Smooth muscle cell (in vitro differentiated cells): ENCODE results near the gene SART3. TPM values are rescaled to one million over a fixed set of nuclear protein-coding genes. Genes with fewer than 3 reads are reported as not detected.

Experiments used
- DNase-seq: peaks from one replicate; lab custom pipeline; 2025; ENCODE audit not compliant: unreplicated experiment; lab: John Stamatoyannopoulos, UW
- H2AFZ ChIP-seq: fragments of 200-600 bp; sonication (generic); 2 replicates; pipeline ENCODE4 v1.6.0; 2016; ENCODE audit warnings: antibody characterized with exemption, low read depth, mild to moderate bottlenecking
- H3F3A ChIP-seq: fragments of 200-600 bp; sonication (generic); 2 replicates; pipeline ENCODE4 v1.6.0; 2017; ENCODE audit warnings: antibody characterized with exemption, low read depth
- H3K27ac ChIP-seq: fragments of 200-600 bp; sonication (generic); 2 replicates; pipeline ENCODE4 v1.5.1; 2016; ENCODE audit warnings: low read depth, mild to moderate bottlenecking
- H3K27me3 ChIP-seq: fragments of 200-600 bp; sonication (generic); 2 replicates; pipeline ENCODE4 v1.6.1; 2016; ENCODE audit warnings: low read depth, mild to moderate bottlenecking
- H3K36me3 ChIP-seq: fragments of 200-600 bp; sonication (generic); 2 replicates; pipeline ENCODE4 v1.5.1; 2016; ENCODE audit warnings: low read depth
- H3K4me1 ChIP-seq: fragments of 200-600 bp; sonication (generic); 2 replicates; pipeline ENCODE4 v1.5.1; 2016; ENCODE audit warnings: low read depth
- H3K4me2 ChIP-seq: fragments of 200-600 bp; sonication (generic); 2 replicates; pipeline ENCODE4 v1.6.0; 2016; ENCODE audit warnings: mild to moderate bottlenecking
- H3K4me3 ChIP-seq: fragments of 200-600 bp; sonication (generic); 2 replicates; pipeline ENCODE4 v1.5.1; 2016; ENCODE audit warnings: mild to moderate bottlenecking
- H3K79me2 ChIP-seq: fragments of 200-600 bp; sonication (generic); 2 replicates; pipeline ENCODE4 v1.6.0; 2016; ENCODE audit warnings: low read depth, mild to moderate bottlenecking
- H3K9ac ChIP-seq: fragments of 200-600 bp; sonication (generic); 2 replicates; pipeline ENCODE4 v1.6.0; 2016; ENCODE audit warnings: low read depth
- H3K9me3 ChIP-seq: fragments of 200-600 bp; sonication (generic); replicated peaks from 2 replicates; pipeline ENCODE4 v1.5.1; 2016; ENCODE audit warnings: low read depth
- H4K20me1 ChIP-seq: fragments of 200-600 bp; sonication (generic); 2 replicates; pipeline ENCODE4 v1.6.0; 2016; ENCODE audit warnings: low read depth
- CTCF ChIP-seq: fragments of 200-600 bp; sonication (generic); IDR thresholded peaks from 2 replicates; pipeline ENCODE4 v1.5.1; 2017; ENCODE audit warnings: borderline replicate concordance, mild to moderate bottlenecking, antibody characterized with exemption; ENCODE audit not compliant: insufficient read depth, poor library complexity, severe bottlenecking
- WGBS: methylation state at CpG from one replicate; pipeline ENCODE4 v1.1.7; 2016; ENCODE audit warnings: low lambda C conversion rate; 5-methylcytosine and 5-hydroxymethylcytosine counted together
- polyA plus RNA-seq: library from polyadenylated mRNA; unstranded; fragments of >200 nt; fragmentation: Nextera tagmentation; extraction: Ambion mirVana; gene quantifications from 2 replicates; pipeline ENCODE4 v1.2.1, GENCODE V29; 2016
- total RNA-seq: library from RNA; depleted of rRNA; stranded (reverse); fragments of >200 nt; gene quantifications from 2 replicates; pipeline ENCODE4 v1.2.3, GENCODE V29; 2014

The SART3 gene
- total and polyA plus RNA-seq, 2 experiments from 2014 or later, result 22.7 to 94.5 TPM

DNA sequence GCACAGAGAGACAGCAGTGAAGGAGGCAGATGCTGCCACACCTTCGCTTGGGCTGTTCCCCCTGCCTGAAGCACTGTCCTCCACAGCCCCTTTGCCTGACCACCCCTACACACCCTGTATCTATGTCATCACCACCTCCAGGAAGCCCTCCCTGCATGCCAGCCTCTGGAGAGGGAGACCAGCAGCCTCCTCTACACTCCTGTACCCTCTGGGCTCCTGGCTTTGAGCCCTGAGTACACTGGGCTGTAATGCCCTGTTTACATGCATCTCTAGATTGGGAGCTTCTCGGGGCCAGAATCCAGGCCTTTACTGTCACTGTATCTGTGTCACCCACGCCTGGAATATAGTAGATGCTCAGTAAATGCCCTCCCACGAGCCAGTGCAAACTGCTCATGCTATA, 42.8 kb upstream of the SART3 start:
- no peaks in the 10 kb centered on the region for H3K27me3 ChIP-seq
- no peaks in the 10 kb centered on the region for H3K79me2 ChIP-seq
- H3K27ac ChIP-seq, result no peak overlapping the region
- 88% methylated on average over 4 of the region's 4 CpGs for WGBS
- H2AFZ ChIP-seq, result no peak overlapping the region
- H3K4me3 ChIP-seq, result no peak overlapping the region
- TF ChIP-seq CTCF, result no peak
- no peaks in the 10 kb centered on the region for H3K4me1 ChIP-seq
- no peaks in the 10 kb centered on the region for H3K9me3 ChIP-seq
- H3F3A ChIP-seq, result no peaks in the 10 kb centered on the region
- H4K20me1 ChIP-seq, result no peaks in the 10 kb centered on the region
- no peak overlapping the region for H3K9ac ChIP-seq
- H3K4me2 ChIP-seq, result no peak overlapping the region
- H3K36me3 ChIP-seq, result no peaks in the 10 kb centered on the region
- no peak for DNase-seq

DNA sequence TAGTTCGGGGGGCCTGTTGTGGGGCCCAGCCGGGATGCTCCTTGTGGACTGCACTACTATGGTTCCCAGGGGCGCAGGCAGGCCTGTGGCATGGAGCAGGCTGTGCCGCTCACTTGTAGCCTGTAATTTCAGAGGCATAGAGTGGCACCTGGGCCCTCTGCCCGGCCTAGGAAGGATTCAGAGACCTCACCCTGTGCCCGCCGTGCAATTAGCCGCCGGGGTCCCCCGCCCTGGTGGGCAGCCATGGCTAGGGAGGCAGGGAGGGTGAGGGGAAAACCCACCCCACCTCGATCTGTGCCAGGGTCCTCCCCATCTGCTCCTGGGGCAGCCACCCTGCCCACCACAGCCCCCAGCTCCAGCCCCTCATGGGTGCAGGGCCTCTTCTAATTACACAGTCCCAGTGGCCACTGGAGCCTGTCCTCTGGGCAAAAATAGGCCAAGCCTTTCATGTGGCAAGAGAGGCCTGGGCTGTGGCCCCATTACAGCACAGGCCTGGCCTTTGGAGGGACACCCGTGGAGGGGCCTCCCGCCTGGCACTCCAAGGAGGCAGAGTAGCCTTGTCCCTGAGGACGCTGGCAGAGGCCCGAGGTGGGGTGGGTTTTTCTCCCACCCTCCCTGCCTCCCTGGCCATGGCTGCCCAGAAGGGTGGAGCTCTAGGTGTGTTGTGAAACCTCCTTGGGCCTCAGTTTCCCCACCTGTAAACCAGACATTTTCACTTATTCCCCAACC, 42.2 kb upstream of the SART3 start:
- H4K20me1 ChIP-seq, result no peaks in the 10 kb centered on the region
- H3K9ac ChIP-seq, result no peak overlapping the region
- no peak overlapping the region for H3K4me2 ChIP-seq
- H3K4me1 ChIP-seq, result no peaks in the 10 kb centered on the region
- DNase-seq, result no peak
- no peaks in the 10 kb centered on the region for H3F3A ChIP-seq
- no peaks in the 10 kb centered on the region for H3K79me2 ChIP-seq
- no peak overlapping the region for H3K4me3 ChIP-seq
- H3K27me3 ChIP-seq, result no peaks in the 10 kb centered on the region
- H2AFZ ChIP-seq, result no peak overlapping the region
- H3K27ac ChIP-seq, result no peak overlapping the region
- H3K9me3 ChIP-seq, result no peaks in the 10 kb centered on the region
- 92% methylated on average over 15 of the region's 15 CpGs for WGBS
- no peaks in the 10 kb centered on the region for H3K36me3 ChIP-seq
- no peak for TF ChIP-seq CTCF

DNA sequence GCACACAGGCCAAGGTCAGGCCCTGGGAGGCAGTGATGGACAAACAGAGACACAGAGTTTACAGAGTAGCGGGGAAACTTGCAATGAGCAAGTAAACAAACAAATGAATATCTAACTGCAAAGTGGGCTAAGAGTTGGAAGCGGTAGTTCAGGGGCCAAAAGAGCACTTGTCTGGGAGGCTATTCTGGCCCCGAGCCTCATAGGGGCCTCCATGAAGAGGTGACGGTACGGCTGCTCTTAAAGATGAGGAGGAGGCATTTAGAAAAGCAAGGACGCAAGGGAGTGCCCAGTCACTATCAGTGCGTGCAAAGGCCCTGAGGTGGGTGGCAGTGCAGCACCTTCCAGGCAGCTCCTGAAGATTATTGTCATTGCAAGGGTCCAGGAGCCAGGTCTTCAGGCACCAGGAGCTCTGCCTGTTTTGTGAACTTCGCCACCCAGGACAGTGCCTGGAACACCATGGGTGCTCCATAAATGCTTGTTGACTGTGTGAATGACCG, 41.3 kb upstream of the SART3 start:
- no peak for TF ChIP-seq CTCF

DNA sequence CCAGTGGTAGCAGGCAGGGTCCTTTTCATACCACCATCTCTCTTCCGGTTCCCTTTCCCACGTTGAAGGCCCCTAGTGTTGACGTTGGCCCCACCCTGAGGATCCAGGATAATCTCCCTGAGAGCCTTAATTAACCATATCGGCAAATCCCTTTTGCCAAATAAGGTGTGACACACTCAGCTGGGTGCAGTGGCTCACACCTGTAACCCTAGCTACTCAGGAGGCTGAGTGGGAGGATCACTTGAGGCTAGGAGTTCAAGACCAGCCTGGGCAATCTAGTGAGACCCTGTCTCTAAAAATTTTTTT, 39.7 kb upstream of the SART3 start:
- 80% methylated on average over 4 of the region's 4 CpGs for WGBS
- DNase-seq, result no peak
- no peak overlapping the region for H3K9ac ChIP-seq
- no peak overlapping the region for H3K4me2 ChIP-seq
- peaks cover 25% of the 10 kb centered on the region for H3K79me2 ChIP-seq
- no peaks in the 10 kb centered on the region for H4K20me1 ChIP-seq
- H2AFZ ChIP-seq, result no peak overlapping the region
- H3K4me3 ChIP-seq, result no peak overlapping the region
- no peaks in the 10 kb centered on the region for H3K27me3 ChIP-seq
- H3K27ac ChIP-seq, result no peak overlapping the region
- TF ChIP-seq CTCF, result no peak
- no peaks in the 10 kb centered on the region for H3K4me1 ChIP-seq
- H3F3A ChIP-seq, result no peaks in the 10 kb centered on the region
- no peaks in the 10 kb centered on the region for H3K36me3 ChIP-seq
- H3K9me3 ChIP-seq, result no peaks in the 10 kb centered on the region

More for the DNA sequence above, 41.3 kb upstream of the SART3 start:
- H3K79me2 ChIP-seq, result peaks cover 9% of the 10 kb centered on the region
- no peak overlapping the region for H3K4me2 ChIP-seq
- H3K9me3 ChIP-seq, result no peaks in the 10 kb centered on the region
- no peak overlapping the region for H2AFZ ChIP-seq
- no peaks in the 10 kb centered on the region for H3K27me3 ChIP-seq
- H4K20me1 ChIP-seq, result no peaks in the 10 kb centered on the region
- no peaks in the 10 kb centered on the region for H3K36me3 ChIP-seq
- no peak overlapping the region for H3K27ac ChIP-seq
- no peak for DNase-seq
- 98% methylated on average over 9 of the region's 9 CpGs for WGBS
- no peaks in the 10 kb centered on the region for H3K4me1 ChIP-seq
- H3K4me3 ChIP-seq, result no peak overlapping the region
- no peaks in the 10 kb centered on the region for H3F3A ChIP-seq
- H3K9ac ChIP-seq, result no peak overlapping the region
